ENCODE data around the gene KRT86. TPM values are rescaled to one million over a fixed set of nuclear protein-coding genes. Genes with fewer than 3 reads are reported as not detected.

Gene KRT86
- total RNA-seq, 2 experiments from 2014 or later, result not detected

- DNase-seq, result no peak
- H3K4me3 Mint-ChIP-seq, result no peak overlapping the region
- TF ChIP-seq CTCF (IDR thresholded peaks at IDR 0.05), result no peak
- no peak for ATAC-seq (ENCODE audit: poor library complexity)
- no peaks in the 10 kb centered on the region for H3K36me3 Mint-ChIP-seq (ENCODE audit: low read depth)
- intact Hi-C loops (cut with DNase I, micrococcal nuclease), result loop anchor here in 1 of 2 experiments (2.0 kb wide), 1 partner anchor 53 kb away; no protein-coding TSS in a partner anchor
- H3K27ac Mint-ChIP-seq, result no peak overlapping the region
- no peak overlapping the region for H3K4me3 ChIP-seq (ENCODE audit: low read length)
- H3K4me1 ChIP-seq (ENCODE audit: insufficient read depth, low read length), result peaks cover 13% of the 10 kb centered on the region
- no peak overlapping the region for H3K27ac ChIP-seq (ENCODE audit: low read depth in 1 of 2, low read length in 2 of 2)
- no peaks in the 10 kb centered on the region for H3K36me3 ChIP-seq (ENCODE audit: insufficient read depth, low read length)
- H3K27me3 Mint-ChIP-seq, result peaks cover 62% of the 10 kb centered on the region
- H3K9me3 Mint-ChIP-seq, result no peaks in the 10 kb centered on the region
- peaks cover 33 to 43% of the 10 kb centered on the region in 2 experiments for H3K27me3 ChIP-seq (ENCODE audit: control insufficient read depth in 1 of 2, insufficient read depth in 2 of 2, low read length in 2 of 2)
- POLR2A ChIA-PET, result no interaction called here
- no peaks in the 10 kb centered on the region for H3K9me3 ChIP-seq (ENCODE audit: control insufficient read depth in 1 of 2, insufficient read depth in 1 of 2, low read length in 2 of 2)
- H3K4me1 Mint-ChIP-seq (ENCODE audit: low read depth), result peaks cover 11% of the 10 kb centered on the region
- CTCF ChIA-PET, result no interaction called here
Observed at GRCh38 chr12:52305921-52306705, 31.7 kb downstream of the KRT86 start.

- Mint-ChIP-seq H3K4me3 (no peak overlapping the region), H3K4me1 (ENCODE audit: low read depth) (peaks cover 11% of the 10 kb centered on the region), H3K9me3 (no peaks in the 10 kb centered on the region), H3K27ac (no peak overlapping the region), H3K27me3 (peaks cover 67% of the 10 kb centered on the region), H3K36me3 (ENCODE audit: low read depth) (no peaks in the 10 kb centered on the region)
- Histone ChIP-seq H3K9me3 (ENCODE audit: control insufficient read depth in 1 of 2, insufficient read depth in 1 of 2, low read length in 2 of 2) (no peaks in the 10 kb centered on the region), H3K4me3 (ENCODE audit: low read length) (no peak overlapping the region), H3K36me3 (ENCODE audit: insufficient read depth, low read length) (no peaks in the 10 kb centered on the region), H3K27ac (ENCODE audit: low read depth in 1 of 2, low read length in 2 of 2) (no peak overlapping the region), H3K27me3 (ENCODE audit: control insufficient read depth in 1 of 2, insufficient read depth in 2 of 2, low read length in 2 of 2) (peaks cover 33 to 49% of the 10 kb centered on the region in 2 experiments), H3K4me1 (ENCODE audit: insufficient read depth, low read length) (peaks cover 13% of the 10 kb centered on the region)
- ChIA-PET POLR2A (no interaction called here), CTCF (no interaction called here)
- TF ChIP-seq CTCF (IDR thresholded peaks at IDR 0.05), result no peak
- ATAC-seq (ENCODE audit: poor library complexity), result no peak
- intact Hi-C loops (cut with DNase I, micrococcal nuclease), result loop anchor here in 1 of 2 experiments (2.0 kb wide), 1 partner anchor 54 kb away; no protein-coding TSS in a partner anchor
- no peak for DNase-seq
Observed at GRCh38 chr12:52306731-52307130, 32.3 kb downstream of the KRT86 start.

GRCh38 chr12:52307836-52308805 lies 33.7 kb downstream of the KRT86 start:
- intact Hi-C loops (cut with DNase I, micrococcal nuclease), result loop anchor here in 1 of 2 experiments (2.0 kb wide), 1 partner anchor 55 kb away; no protein-coding TSS in a partner anchor
- Mint-ChIP-seq H3K27me3 (peaks cover 80% of the 10 kb centered on the region), H3K9me3 (no peaks in the 10 kb centered on the region), H3K27ac (no peak overlapping the region), H3K36me3 (ENCODE audit: low read depth) (no peaks in the 10 kb centered on the region), H3K4me1 (ENCODE audit: low read depth) (peaks cover 11% of the 10 kb centered on the region), H3K4me3 (peak overlapping the region; percentile 15)
- ATAC-seq (ENCODE audit: poor library complexity) (peak; percentile 68), DNase-seq (peak in 7 of 14 experiments; percentile 7 to 36 (median 20))
- TF ChIP-seq CTCF (IDR thresholded peaks at IDR 0.05), result no peak
- no peaks in the 10 kb centered on the region for H3K36me3 ChIP-seq (ENCODE audit: insufficient read depth, low read length)
- H3K9me3 ChIP-seq (ENCODE audit: control insufficient read depth in 1 of 2, insufficient read depth in 1 of 2, low read length in 2 of 2), result no peaks in the 10 kb centered on the region
- H3K27ac ChIP-seq (ENCODE audit: low read depth in 1 of 2, low read length in 2 of 2), result no peak overlapping the region
- peaks cover 13% of the 10 kb centered on the region for H3K4me1 ChIP-seq (ENCODE audit: insufficient read depth, low read length)
- H3K27me3 ChIP-seq (ENCODE audit: control insufficient read depth in 1 of 2, insufficient read depth in 2 of 2, low read length in 2 of 2), result peaks cover 38 to 61% of the 10 kb centered on the region in 2 experiments
- CTCF ChIA-PET, result interaction anchor here (1.2 kb wide), 1 partner anchor 10 kb away, joined by 3 read pairs; no protein-coding TSS in a partner anchor
- H3K4me3 ChIP-seq (ENCODE audit: low read length), result no peak overlapping the region
- POLR2A ChIA-PET, result no interaction called here
